ENCODE measurements around the gene SNAI1.

- no peak for TF ChIP-seq TAF1 (IDR thresholded peaks at IDR 0.05; ENCODE audit: low read depth)
- no peak for TF ChIP-seq EP300 (IDR thresholded peaks at IDR 0.05; ENCODE audit: borderline replicate concordance)
Observed at GRCh38 chr20:50001784-50002311, 19.1 kb downstream of the SNAI1 start.
